ENCODE measurements around the gene NUDT16.
A peak's percentile ranks its signal among the peaks of the same experiment; 100 is the strongest.
"Not testable (repeated sequence)": the region's sequence is repeated elsewhere in the genome, so short reads cannot be mapped to it uniquely, and the experiment has no call there.

Gene NUDT16

DNA sequence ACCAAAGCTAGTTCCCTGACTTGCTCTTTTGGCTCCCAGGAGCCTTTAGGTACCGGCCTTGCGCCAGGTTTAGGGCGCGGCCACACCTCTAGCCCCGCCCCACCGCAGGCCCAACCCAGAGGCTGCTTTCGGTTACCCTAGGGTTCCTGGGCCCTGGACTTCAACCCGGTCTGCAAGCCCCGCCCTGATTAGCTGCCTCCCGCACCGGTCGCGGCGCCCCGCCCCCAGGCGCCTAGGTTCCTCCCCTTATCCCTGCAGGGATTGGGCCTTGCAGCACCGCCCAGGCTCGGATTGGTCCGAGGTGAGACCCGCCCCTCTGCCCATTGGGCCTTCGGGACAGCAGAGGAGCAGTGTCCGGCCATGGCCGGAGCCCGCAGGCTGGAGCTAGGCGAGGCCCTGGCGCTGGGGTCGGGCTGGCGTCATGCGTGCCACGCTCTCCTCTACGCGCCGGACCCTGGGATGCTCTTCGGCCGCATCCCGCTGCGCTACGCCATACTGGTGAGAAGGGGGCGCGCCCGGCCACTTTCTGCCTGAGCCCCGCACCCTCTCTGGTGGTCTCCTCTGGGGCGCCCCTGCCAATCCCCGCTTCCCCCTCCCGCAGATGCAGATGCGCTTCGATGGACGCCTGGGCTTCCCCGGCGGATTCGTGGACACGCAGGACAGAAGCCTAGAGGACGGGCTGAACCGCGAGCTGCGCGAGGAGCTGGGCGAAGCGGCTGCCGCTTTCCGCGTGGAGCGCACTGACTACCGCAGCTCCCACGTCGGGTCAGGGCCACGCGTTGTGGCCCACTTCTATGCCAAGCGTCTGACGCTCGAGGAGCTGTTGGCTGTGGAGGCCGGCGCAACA is at the start of gene NUDT16:
Gene NUDT16 (plus strand): TSS at position 330 of the 847 bp plus-strand sequence. CDS start 31 bp downstream, at position 361.
- DNase-seq (ENCODE audit: low spot score): peak; percentile 98

DNA sequence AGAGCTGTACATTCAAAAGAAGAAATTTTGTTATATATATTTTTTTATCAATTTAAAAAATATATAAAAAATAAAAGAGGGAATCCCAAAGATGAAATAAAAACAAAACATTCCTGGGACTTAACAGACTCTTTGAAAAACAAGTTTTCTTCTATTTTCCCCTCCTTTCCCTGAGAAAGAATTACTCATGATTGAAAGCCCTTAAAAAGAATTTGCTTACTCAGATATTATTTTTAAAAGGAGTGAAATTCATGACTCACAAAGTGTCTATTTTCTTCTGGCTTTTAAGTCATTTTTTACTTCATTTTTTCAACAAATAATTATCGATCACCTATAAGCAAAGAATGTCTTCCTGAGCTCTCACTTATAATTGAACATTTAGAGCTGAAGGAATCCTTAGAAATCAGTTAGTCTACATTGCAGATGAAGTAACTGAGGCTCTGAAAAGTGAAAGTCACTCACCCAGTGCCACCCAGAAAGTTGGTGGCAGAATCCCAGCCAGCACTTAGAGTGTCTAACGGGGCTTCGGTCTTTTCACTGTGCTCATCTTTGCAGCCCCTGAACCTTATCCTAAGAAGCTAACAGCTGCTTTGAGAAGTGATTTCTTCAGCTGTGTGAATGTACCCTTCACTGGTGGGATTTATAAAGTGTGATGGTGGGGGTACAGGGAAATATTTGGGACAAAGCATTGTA is 42.5 kb upstream of the NUDT16 start:
- DNase-seq (ENCODE audit: low spot score): no peak

- no peak for DNase-seq (ENCODE audit: low spot score)
Measured at GRCh38 chr3:131341761-131342160, 39.8 kb upstream of the NUDT16 start.

- no peak for DNase-seq (ENCODE audit: low spot score)
Measured at GRCh38 chr3:131348911-131349310, 32.7 kb upstream of the NUDT16 start.

DNA sequence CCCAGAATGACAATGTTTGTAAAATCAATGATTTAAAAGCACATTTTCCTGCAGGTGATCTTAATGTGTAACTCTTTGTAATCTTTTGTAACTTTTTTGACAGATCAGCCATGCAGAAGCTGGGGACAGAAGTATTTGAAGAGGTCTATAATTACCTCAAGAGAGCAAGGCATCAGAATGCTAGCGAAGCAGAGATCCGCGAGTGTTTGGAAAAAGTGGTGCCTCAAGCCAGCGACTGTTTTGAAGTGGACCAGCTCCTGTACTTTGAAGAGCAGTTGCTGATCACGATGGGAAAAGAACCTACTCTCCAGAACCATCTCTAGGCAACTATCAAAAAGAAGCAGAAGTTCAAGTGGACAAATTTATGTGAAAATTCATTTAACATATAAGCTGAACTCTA is 32.1 kb upstream of the NUDT16 start:
- no peak for DNase-seq (ENCODE audit: low spot score)

DNA sequence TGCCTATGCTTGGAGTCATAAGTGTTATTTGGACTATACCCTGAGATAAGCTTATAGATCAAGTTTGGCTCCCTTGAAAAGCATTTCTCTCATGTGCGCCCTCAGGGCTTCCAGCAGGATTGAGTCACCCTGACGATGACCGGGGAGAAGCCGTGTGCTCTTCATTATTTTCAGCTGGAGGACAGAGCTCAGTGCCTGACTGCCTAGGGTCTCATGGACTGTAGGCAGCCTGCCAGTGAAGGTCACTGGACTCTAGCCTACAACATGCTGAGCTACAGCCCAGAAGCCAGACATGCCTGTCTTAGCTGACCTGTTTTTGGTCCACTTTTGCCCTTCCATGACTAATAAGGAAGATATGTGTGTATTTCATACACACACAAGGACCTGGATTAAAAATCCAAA is 31.6 kb upstream of the NUDT16 start:
- DNase-seq (ENCODE audit: low spot score): no peak

- DNase-seq (ENCODE audit: low spot score): no peak
Measured at GRCh38 chr3:131350506-131350905, 31.1 kb upstream of the NUDT16 start.

DNA sequence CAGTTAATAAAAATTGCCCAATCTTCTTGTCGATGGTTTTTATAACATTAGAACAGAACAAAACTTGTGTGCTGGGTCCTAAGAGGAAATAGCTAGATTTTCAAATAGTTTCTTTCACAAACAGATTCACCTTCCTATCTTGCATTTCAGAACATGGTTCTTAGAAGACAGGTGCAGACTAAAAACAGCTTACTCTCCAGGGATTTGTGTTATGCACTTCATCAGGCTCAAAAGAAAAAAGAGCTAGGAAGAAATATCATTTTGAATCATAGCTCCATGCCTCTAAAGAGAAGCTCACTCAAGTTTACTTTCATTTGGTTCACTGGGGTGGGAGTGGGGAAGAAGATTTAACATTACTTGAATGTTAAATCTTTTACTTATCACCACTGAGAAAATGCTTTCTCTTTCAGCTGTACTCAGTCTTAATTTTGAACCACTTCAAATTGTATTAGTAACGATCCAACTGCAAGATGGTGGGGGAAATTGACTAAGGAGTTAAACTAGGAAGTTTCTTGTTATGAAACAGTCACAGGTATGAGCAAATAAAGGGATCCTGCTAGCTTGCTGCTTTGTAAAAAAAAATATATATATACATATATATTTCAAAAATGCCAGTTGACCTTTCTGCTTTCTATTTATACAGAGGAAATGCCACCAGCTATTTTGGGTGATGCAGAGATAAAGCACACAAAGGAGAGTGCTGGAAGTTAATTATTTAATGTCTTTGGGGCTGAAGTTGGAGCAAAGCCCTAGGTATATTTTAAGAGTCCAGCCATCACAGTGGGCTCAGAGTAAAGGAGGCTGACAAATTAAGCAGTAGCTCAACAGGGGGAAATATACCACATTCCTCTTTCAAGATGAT is 28.3 kb upstream of the NUDT16 start:
- no peak for DNase-seq (ENCODE audit: low spot score)

GRCh38 chr3:131353986-131354385 is 27.6 kb upstream of the NUDT16 start:
- no peak for DNase-seq (ENCODE audit: low spot score)

DNA sequence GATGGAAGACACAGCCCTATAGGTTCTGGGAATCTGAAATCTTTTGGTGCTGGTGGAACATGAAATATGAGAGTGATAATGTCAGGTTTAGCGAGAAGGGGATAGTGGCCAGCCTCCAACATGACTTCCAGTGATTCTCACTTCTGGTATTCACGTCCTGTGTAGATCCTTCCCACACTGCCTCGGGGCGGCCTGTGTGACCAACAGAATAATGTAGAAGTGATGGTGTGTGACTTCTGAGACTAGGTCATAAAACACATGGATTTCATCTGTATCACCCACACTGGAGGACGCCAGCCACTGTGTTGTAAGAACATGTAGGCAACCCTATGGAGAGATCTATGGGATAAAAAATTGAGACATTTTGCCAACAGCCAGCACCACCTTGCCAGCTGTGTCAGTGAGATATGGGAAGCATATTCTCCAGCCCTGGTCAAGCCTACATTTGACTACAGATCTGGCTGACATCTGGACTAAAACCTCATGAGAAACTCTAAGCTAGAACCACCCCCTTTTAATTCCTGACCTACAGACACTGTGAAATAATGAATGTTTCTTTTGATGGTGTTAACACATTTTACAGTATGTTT is 25.5 kb upstream of the NUDT16 start:
- DNase-seq (ENCODE audit: low spot score): no peak

DNA sequence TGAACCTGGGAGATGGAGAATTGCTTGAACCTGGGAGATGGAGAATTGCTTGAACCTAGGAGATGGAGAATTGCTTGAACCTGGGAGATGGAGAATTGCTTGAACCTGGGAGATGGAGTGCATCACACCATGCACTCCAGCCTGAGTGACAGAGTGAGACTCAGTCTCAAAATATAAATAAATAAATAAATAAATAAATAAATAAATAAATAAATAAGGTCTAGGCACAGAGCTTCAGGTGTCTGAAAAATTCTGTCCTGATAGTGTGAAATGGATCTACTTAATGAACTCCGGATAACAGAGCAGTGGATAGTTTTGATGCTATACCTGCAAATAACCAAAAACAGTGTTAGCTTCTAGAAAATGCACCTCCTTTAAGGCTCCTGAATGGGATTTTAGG is 24.3 kb upstream of the NUDT16 start:
- DNase-seq (ENCODE audit: low spot score): no peak

DNA sequence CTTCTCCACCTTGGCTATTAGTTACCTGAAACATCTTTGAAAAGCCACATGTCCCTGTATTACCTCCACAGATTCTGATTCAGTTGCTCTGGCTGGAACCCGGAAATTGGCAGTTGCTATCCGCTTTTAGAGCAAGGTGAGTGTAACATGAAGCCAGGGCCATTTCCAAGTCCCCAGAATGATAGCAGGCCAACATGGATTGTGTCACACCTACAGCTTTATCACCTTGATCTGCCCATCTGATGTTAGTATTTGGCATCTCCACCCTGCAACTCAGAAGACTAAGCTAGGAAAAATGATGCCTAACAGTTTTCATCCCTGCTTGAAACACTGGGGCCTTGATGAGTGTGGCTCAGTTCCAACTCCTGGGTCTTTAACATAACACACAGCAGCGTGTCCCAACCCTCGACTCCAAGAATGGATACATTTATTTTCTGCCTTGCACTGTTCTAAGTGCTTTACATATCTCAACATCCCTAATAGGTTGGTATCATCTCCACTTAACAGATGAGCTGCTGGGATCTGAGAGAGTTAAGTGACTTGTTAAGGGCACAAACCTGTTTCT is 21.3 kb upstream of the NUDT16 start:
- DNase-seq (ENCODE audit: low spot score): no peak

DNA sequence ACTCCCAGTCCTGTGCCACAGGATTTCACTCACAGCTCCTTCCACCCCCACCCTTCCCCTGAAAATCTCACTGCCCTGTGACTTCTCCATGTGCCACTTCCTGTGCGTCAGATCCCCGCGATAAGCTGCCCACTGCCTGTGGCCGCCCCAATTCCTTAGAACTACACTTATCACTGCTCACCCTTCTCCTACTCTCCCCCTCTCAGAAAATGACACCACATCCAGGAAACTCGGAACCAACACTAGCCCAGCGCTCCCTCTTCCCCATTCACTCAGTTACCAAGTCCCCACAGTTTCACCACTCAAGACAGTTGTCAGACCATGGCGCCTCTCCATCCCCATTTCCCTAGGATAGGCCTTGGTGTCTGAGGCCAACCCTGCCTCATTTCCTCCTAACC is 20.5 kb upstream of the NUDT16 start:
- not testable (repeated sequence) for DNase-seq (ENCODE audit: low spot score)

GRCh38 chr3:131361464-131362421 is 19.8 kb upstream of the NUDT16 start:
- peak; percentile 50 for DNase-seq (ENCODE audit: low spot score)

DNA sequence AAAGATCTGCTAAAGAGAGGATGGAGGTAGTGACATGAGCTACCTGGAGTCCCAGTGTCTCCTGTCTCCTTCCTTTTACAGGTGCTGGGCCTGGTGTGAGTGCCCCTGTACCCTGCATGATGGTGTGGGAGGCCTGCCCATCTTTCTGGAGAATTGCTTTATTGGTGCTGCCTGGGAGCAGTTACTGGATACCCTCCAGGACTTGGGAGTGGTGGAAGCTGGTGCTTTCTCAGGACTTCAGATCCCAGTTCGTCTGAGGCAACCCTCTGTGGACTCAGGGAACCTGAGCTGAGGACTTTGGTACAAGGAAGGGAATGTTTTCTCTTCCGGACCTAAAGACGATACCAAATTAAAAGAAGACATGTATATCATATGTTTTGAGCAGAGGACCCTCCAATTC is 18.3 kb upstream of the NUDT16 start:
- DNase-seq (ENCODE audit: low spot score): no peak

DNA sequence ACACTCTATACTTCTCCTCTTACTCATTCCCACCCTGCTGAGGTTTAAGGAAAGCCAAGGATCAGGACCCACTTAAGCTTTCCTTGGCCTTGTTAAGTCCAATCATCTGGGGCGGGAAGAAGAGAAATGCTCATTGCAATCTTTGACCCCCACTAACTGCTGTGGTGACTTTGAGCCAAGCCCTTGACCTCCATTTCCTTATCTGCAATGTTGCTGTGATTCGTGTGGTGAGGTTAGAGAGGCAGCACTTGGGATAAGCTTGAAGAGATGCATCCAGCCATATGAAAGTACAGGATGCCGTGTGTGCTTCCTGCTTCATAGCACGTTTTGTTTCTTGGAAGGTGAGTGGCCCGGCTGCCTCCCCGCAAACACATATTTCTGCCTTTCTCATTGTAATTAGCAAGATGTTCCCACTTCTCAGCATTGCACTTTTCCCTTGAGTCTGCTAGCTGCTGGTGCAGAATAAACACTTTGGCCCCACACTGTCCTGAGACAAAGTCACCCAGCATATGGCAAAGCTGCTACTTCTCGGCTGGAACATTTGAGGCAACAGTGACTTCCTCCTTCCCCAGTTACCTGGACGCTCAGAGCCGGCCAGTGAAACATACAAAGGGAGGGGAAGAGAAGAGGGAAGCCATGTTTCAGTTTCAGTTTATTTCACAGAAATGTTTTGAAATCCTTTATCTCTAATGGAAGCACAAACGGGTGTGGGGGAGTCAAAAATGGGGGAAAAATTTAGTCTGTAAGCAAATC is 10.5 kb upstream of the NUDT16 start:
- DNase-seq (ENCODE audit: low spot score): no peak

DNA sequence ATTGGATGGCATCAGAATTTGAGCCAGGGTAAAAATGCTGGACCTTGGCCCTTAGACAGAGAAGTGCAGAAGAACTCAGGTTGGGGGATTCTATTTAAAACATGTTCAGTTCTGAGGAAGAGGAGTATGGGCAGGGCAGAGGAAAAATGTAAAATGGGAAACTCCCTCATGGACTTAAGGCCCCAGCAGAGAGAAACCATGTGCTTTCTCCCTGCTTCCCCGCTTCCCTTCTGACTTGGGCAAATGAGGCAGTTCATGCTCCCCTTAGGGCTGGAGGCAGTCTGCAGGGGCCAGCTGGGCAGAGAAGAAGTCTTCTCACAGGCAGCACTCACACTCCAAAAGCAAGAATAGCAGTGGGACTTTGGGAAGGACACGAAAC is 9.9 kb upstream of the NUDT16 start:
- DNase-seq (ENCODE audit: low spot score): no peak

DNA sequence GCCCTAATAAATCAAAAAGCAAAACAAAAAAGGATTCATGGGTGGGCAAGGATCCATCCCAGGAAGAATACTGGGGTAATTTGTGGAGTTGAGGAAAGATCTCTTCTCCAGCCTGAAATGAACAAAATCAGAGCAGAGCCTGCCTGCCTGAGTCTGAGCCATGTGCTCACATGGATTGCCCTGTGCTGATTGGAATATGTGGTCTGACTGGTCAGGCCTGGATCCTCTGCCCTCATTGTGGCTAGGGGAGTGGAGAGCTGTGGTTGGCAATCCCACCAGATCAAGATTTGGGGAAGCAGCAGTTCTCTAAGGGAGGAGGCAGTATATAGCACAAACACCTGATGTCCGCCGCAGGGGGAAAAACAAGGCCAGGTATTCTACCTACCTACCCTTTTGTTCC is 6.8 kb upstream of the NUDT16 start:
- DNase-seq (ENCODE audit: low spot score): no peak

GRCh38 chr3:131380821-131381444 is 641 bp upstream of the NUDT16 start:
- DNase-seq (ENCODE audit: low spot score): not testable (repeated sequence)

All from germinal center (tissue), 1 donor.